ENCODE measurements around the gene HMHB1.

HMHB1 gene

DNA sequence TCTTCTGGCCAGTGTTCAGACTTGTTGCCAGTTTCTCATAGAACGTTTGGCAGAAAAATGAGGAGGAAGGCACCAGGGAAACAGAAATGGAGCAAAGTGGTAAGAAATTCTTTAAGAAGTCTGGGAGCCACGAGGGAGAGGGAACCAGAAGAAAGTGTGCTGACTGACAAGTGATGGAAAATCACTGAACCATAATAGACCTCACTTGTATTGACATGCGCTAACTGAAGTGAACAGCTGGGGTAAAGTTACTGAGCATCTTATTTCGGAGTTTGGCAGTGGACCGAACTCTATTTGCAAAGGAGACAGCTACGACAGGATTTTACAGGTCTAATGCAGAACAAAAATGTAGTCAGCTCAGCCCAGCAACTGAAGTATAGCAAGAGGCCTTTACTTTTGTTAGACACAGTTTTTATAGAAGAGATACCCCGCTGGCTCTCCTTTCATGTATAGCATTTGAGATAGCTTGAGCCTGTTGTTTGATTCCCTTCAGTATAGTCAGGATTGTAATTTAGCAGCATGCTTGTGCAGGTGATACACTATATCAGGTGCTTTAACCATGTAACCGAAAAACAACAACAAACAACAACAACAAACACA is 53.6 kb downstream of the HMHB1 start:
- DNase-seq (ENCODE audit: low read depth in 2 of 2), result no peak
